ENCODE data around the gene ZNF560. TPM values are rescaled to one million over a fixed set of nuclear protein-coding genes. Genes with fewer than 3 reads are reported as not detected.
A peak's percentile ranks its signal among the peaks of the same experiment; 100 is the strongest.
"Not testable (repeated sequence)": the region's sequence is repeated elsewhere in the genome, so short reads cannot be mapped to it uniquely, and the experiment has no call there.

ZNF560 gene
- total RNA-seq (2021) (2.4 and 2.7 TPM in 2 replicates), Bru-seq, nascent RNA (percentile 54 among the genes with signal in this experiment), BruChase-seq, experiment 1, labeled RNA remaining after a 2-hour chase (percentile 42 among the genes with signal in this experiment), BruChase-seq, experiment 2, labeled RNA remaining after a 6-hour chase (percentile 43 among the genes with signal in this experiment)
- long read RNA-seq, partial matches to known transcripts, result 0 of 1 reads
- long read RNA-seq, other reads (novel, unspliced or antisense), result 0 of 1 reads

GRCh38 chr19:9498183-9498902, at the start of gene ZNF560:
Gene ZNF560, minus strand, starts transcription at chr19:9498616. Its CDS starts 23,303 bp downstream, at chr19:9475313.
- ChIA-PET POLR2A (ENCODE audit: unreplicated experiment) (no interaction called here), CTCF (no interaction called here)
- Histone ChIP-seq H3K27ac (peak within 1 kb of the TSS; percentile 52; the same call in 1 of the 2 replicates), H3K36me3 (ENCODE audit: low read depth) (no peaks in the 10 kb centered on the region), H3K4me1 (replicated peaks; ENCODE audit: insufficient read depth) (no peaks in the 10 kb centered on the region), H3K4me2 (peak within 1 kb of the TSS; percentile 70), H3K9me2 (ENCODE audit: insufficient read depth) (no peaks in the 10 kb centered on the region), H2AFZ (peak within 1 kb of the TSS; percentile 92), H3K27me3 (ENCODE audit: insufficient read depth, low read depth) (no peaks in the 10 kb centered on the region; the same call in 1 of the 2 replicates), H3K4me3 (peak within 1 kb of the TSS; percentile 59), H3K9me3 (ENCODE audit: insufficient read depth, low read depth) (peaks cover 26% of the 10 kb centered on the region), H3K79me2 (ENCODE audit: low read depth) (no peaks in the 10 kb centered on the region), H3F3A (ENCODE audit: insufficient read depth, low read depth) (peaks cover 4% of the 10 kb centered on the region; the same call in 1 of the 2 replicates), H4K20me1 (ENCODE audit: insufficient read depth) (no peaks in the 10 kb centered on the region)
- DNase-seq, result peak; percentile 53 to 54
- intact Hi-C loops (cut with micrococcal nuclease; ENCODE audit: unreplicated experiment), result no loop called here
- BruUV-seq (replicated peaks), result no TSS peak
- peak; percentile 65 for TF ChIP-seq CTCF (conservative IDR thresholded peaks at IDR 0.05)
- TF ChIP-seq EZH2 (IDR thresholded peaks at IDR 0.05; ENCODE audit: low read depth), result no peak

- no peaks in the 10 kb centered on the region for H3K4me1 ChIP-seq (replicated peaks; ENCODE audit: insufficient read depth)
- no peaks in the 10 kb centered on the region for H3F3A ChIP-seq (ENCODE audit: insufficient read depth, low read depth)
- no peak overlapping the region for H3K27ac ChIP-seq
- peaks cover 7% of the 10 kb centered on the region; the same call in 1 of the 2 replicates for H3K9me3 ChIP-seq (ENCODE audit: insufficient read depth, low read depth)
- CTCF ChIA-PET, result no interaction called here
- no peak overlapping the region for H3K4me2 ChIP-seq
- H4K20me1 ChIP-seq (ENCODE audit: insufficient read depth), result no peaks in the 10 kb centered on the region
- no peak for DNase-seq
- H3K79me2 ChIP-seq (ENCODE audit: low read depth), result no peaks in the 10 kb centered on the region
- H3K4me3 ChIP-seq, result no peak overlapping the region
- intact Hi-C loops (cut with micrococcal nuclease; ENCODE audit: unreplicated experiment), result no loop called here
- POLR2A ChIA-PET (ENCODE audit: unreplicated experiment), result no interaction called here
- H3K27me3 ChIP-seq (ENCODE audit: insufficient read depth, low read depth), result peaks cover 20% of the 10 kb centered on the region
- no peaks in the 10 kb centered on the region for H3K9me2 ChIP-seq (ENCODE audit: insufficient read depth)
- no peak overlapping the region for H2AFZ ChIP-seq
- no peak for TF ChIP-seq EZH2 (IDR thresholded peaks at IDR 0.05; ENCODE audit: low read depth)
- no peak for TF ChIP-seq CTCF (conservative IDR thresholded peaks at IDR 0.05)
- no peaks in the 10 kb centered on the region for H3K36me3 ChIP-seq (ENCODE audit: low read depth)
- BruUV-seq (replicated peaks), result no TSS peak
These were observed 49.5 kb upstream of the ZNF560 start for GRCh38 chr19:9547870-9548269.

GRCh38 chr19:9541281-9541680, 42.9 kb upstream of the ZNF560 start:
- H3K4me2 ChIP-seq; H4K20me1 ChIP-seq (ENCODE audit: insufficient read depth); H3K4me1 ChIP-seq (replicated peaks; ENCODE audit: insufficient read depth); H2AFZ ChIP-seq; H3K4me3 ChIP-seq; H3K36me3 ChIP-seq (ENCODE audit: low read depth); H3K27ac ChIP-seq; BruUV-seq (replicated peaks); DNase-seq; intact Hi-C loops (cut with micrococcal nuclease; ENCODE audit: unreplicated experiment); H3F3A ChIP-seq (ENCODE audit: insufficient read depth, low read depth); CTCF ChIA-PET; H3K9me2 ChIP-seq (ENCODE audit: insufficient read depth); POLR2A ChIA-PET (ENCODE audit: unreplicated experiment): not testable (repeated sequence)
- Histone ChIP-seq H3K27me3 (ENCODE audit: insufficient read depth, low read depth) (peaks cover 16% of the 10 kb centered on the region), H3K9me3 (ENCODE audit: insufficient read depth, low read depth) (peaks cover 23% of the 10 kb centered on the region), H3K79me2 (ENCODE audit: low read depth) (peaks cover 21% of the 10 kb centered on the region)

- peaks cover 14% of the 10 kb centered on the region for H3K27me3 ChIP-seq (ENCODE audit: insufficient read depth, low read depth)
- CTCF ChIA-PET; BruUV-seq (replicated peaks); H4K20me1 ChIP-seq (ENCODE audit: insufficient read depth); H3K27ac ChIP-seq; H3K4me2 ChIP-seq; H3K9me2 ChIP-seq (ENCODE audit: insufficient read depth); intact Hi-C loops (cut with micrococcal nuclease; ENCODE audit: unreplicated experiment); H3F3A ChIP-seq (ENCODE audit: insufficient read depth, low read depth); H2AFZ ChIP-seq; H3K4me3 ChIP-seq; POLR2A ChIA-PET (ENCODE audit: unreplicated experiment); H3K4me1 ChIP-seq (replicated peaks; ENCODE audit: insufficient read depth): not testable (repeated sequence)
- H3K79me2 ChIP-seq (ENCODE audit: low read depth), result peaks cover 25% of the 10 kb centered on the region
- peak in 1 of 2 experiments; percentile 44 for DNase-seq
- H3K9me3 ChIP-seq (ENCODE audit: insufficient read depth, low read depth), result peaks cover 37% of the 10 kb centered on the region
- H3K36me3 ChIP-seq (ENCODE audit: low read depth), result peaks cover 23% of the 10 kb centered on the region
These were observed 41.5 kb upstream of the ZNF560 start for GRCh38 chr19:9539921-9540320.

GRCh38 chr19:9539201-9539600, 40.8 kb upstream of the ZNF560 start:
- POLR2A ChIA-PET (ENCODE audit: unreplicated experiment); H3K9me2 ChIP-seq (ENCODE audit: insufficient read depth); H3K27me3 ChIP-seq (ENCODE audit: insufficient read depth, low read depth); H4K20me1 ChIP-seq (ENCODE audit: insufficient read depth); H3K4me1 ChIP-seq (replicated peaks; ENCODE audit: insufficient read depth); DNase-seq; intact Hi-C loops (cut with micrococcal nuclease; ENCODE audit: unreplicated experiment); H3F3A ChIP-seq (ENCODE audit: insufficient read depth, low read depth): not testable (repeated sequence)
- peak overlapping the region; percentile 91 for H3K27ac ChIP-seq
- TSS peak; percentile 77 for BruUV-seq (replicated peaks)
- peaks cover 44% of the 10 kb centered on the region for H3K9me3 ChIP-seq (ENCODE audit: insufficient read depth, low read depth)
- H3K36me3 ChIP-seq (ENCODE audit: low read depth), result peaks cover 30% of the 10 kb centered on the region
- H2AFZ ChIP-seq, result peak overlapping the region; percentile 96
- peaks cover 25% of the 10 kb centered on the region for H3K79me2 ChIP-seq (ENCODE audit: low read depth)
- peak overlapping the region; percentile 89 for H3K4me2 ChIP-seq
- CTCF ChIA-PET, result interaction anchor here (0.6 kb wide), 1 partner anchor 279 kb away, joined by 3 read pairs; no protein-coding TSS in a partner anchor
- peak overlapping the region; percentile 90 for H3K4me3 ChIP-seq

Data from PC-9 (cell line).